ENCODE data around the gene STPG1. TPM values are rescaled to one million over a fixed set of nuclear protein-coding genes. Genes with fewer than 3 reads are reported as not detected.
A peak's percentile ranks its signal among the peaks of the same experiment; 100 is the strongest.

The STPG1 gene
- total RNA-seq, 4 donors from 2014 or later = 2.2 to 5.6 (median 4.1) TPM

GRCh38 chr1:24391882-24392603, 21.5 kb downstream of the STPG1 start:
- Histone ChIP-seq H3K27me3 (no peaks in the 10 kb centered on the region), H3K9me3 (no peaks in the 10 kb centered on the region), H3K4me1 (peaks cover 0 to 17% (median 15%) of the 10 kb centered on the region in 4 donors), H3K27ac (replicated peaks in 1 of 4) (peak overlapping the region; percentile 78 to 84 (median 82)), H3K4me3 (peak overlapping the region; percentile 12 to 34 (median 24)), H3K36me3 (peaks cover 0 to 22% (median 0%) of the 10 kb centered on the region in 4 donors)
- intact Hi-C loops (cut with DNase I) = loop anchor here (1.0 kb wide), 1 partner anchor 193 kb away; no protein-coding TSS in a partner anchor
- TF ChIP-seq, protein P1, sequence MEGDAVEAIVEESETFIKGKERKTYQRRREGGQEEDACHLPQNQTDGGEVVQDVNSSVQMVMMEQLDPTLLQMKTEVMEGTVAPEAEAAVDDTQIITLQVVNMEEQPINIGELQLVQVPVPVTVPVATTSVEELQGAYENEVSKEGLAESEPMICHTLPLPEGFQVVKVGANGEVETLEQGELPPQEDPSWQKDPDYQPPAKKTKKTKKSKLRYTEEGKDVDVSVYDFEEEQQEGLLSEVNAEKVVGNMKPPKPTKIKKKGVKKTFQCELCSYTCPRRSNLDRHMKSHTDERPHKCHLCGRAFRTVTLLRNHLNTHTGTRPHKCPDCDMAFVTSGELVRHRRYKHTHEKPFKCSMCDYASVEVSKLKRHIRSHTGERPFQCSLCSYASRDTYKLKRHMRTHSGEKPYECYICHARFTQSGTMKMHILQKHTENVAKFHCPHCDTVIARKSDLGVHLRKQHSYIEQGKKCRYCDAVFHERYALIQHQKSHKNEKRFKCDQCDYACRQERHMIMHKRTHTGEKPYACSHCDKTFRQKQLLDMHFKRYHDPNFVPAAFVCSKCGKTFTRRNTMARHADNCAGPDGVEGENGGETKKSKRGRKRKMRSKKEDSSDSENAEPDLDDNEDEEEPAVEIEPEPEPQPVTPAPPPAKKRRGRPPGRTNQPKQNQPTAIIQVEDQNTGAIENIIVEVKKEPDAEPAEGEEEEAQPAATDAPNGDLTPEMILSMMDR (IDR thresholded peaks at IDR 0.05) = peak; percentile 80 to 81 (median 81)
- peak in 1 of 2 donors; percentile 41 for TF ChIP-seq POLR2AphosphoS5 (IDR thresholded peaks at IDR 0.05)
- no peak for TF ChIP-seq POLR2A (IDR thresholded peaks at IDR 0.05; ENCODE audit: low read depth)
- WGBS = 26% methylated on average over 11 of the region's 11 CpGs
- peak; percentile 92 for DNase-seq (ENCODE audit: extremely low spot score)

DNA sequence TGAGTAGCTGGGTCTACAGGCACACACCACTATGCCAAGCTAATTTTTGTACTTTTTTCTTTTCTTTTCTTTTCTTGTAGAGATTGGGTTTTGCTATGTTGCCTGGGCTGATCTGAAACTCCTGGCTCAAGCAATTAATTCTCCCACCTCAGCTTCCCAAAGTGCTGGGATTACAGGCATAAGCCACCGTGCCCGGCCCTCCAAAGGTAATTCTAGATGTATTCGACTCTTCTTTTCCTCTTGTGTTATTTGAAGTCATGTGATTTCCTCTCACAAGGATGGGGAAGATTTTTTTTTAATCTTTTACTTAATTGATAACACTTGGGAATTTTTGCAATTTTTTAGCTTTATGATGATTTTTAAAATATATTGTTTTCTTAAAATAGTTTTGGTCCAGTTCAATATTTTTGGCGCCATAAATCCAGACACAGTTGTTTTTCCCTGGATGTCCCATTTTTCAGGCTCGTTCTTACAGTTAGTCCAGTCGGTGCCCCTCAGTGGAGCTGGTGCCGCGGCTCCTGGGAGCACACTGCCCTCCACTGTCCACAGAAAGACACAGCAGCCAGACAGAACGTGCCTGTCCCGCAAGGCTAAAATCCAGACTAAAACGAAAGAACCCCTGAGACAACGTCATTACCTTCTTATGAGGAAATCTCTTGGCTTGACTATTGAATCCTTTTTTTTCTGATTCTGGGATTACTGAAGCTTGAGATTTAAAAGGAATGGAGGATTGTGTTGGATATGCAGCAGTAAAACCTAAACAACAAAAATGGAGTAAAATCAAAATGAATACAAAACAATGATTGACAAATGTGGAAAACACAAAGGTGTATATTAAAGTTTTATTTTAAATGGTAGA, 22.4 kb downstream of the STPG1 start:
- Histone ChIP-seq H3K36me3 (peaks cover 0 to 23% (median 0%) of the 10 kb centered on the region in 4 donors), H3K27ac (replicated peaks in 1 of 4) (peak overlapping the region; percentile 78 to 84 (median 82)), H3K4me1 (peaks cover 0 to 17% (median 15%) of the 10 kb centered on the region in 4 donors), H3K4me3 (peak overlapping the region; percentile 12 to 34 (median 24)), H3K27me3 (no peaks in the 10 kb centered on the region), H3K9me3 (no peaks in the 10 kb centered on the region)
- TF ChIP-seq POLR2AphosphoS5 (IDR thresholded peaks at IDR 0.05) (peak; percentile 3 to 41), EP300 (IDR thresholded peaks at IDR 0.05) (no peak)
- TF ChIP-seq, protein P1 (IDR thresholded peaks at IDR 0.05) = peak; percentile 95 to 97 (median 96)
- intact Hi-C loops (cut with DNase I) = no loop called here
- WGBS = 12% methylated on average over 12 of the region's 12 CpGs
- DNase-seq (ENCODE audit: extremely low spot score) = peak; percentile 92

GRCh38 chr1:24389231-24389678, 24.3 kb downstream of the STPG1 start:
- no peak for TF ChIP-seq EP300 (IDR thresholded peaks at IDR 0.05)
- TF ChIP-seq POLR2AphosphoS5 (IDR thresholded peaks at IDR 0.05) = no peak
- TF ChIP-seq, protein P1 (IDR thresholded peaks at IDR 0.05) = no peak
- TF ChIP-seq POLR2A (IDR thresholded peaks at IDR 0.05; ENCODE audit: low read depth) = no peak

DNA sequence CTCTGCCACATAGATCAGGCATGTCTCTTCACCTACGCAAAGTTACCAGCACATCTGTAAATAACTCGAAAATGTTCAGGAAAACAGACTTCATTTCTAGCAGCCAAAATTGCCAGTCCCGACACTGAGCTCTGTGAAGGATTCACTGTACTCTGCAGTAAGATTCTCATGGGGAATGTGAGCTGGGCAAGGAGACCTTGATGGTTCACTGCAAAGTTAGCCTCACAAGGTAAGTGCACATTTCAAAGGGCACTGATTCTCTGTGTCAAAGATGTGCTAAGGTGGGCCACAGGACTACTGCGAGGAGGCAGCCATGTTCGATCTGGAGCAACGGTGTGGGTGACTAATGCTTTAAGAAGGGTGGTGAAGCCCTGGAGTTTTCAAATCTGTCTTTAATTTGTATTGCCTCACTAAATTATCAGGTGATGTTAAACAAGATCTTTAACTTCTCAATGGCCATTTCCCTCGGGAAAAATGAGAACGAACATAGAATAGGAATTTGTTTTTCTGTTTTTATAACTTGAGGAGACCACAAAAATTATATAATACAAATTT, 25.2 kb downstream of the STPG1 start:
- intact Hi-C loops (cut with DNase I) = no loop called here
- H3K27me3 ChIP-seq = no peaks in the 10 kb centered on the region

More at GRCh38 chr1:24389231-24389678, 24.3 kb downstream of the STPG1 start:
- 95% methylated on average over 4 of the region's 4 CpGs for WGBS
- Histone ChIP-seq H3K4me3 (no peak overlapping the region), H3K27me3 (no peaks in the 10 kb centered on the region), H3K4me1 (peaks cover 4 to 17% (median 15%) of the 10 kb centered on the region in 4 donors), H3K27ac (replicated peaks in 1 of 4) (no peak overlapping the region), H3K36me3 (peaks cover 0 to 22% (median 0%) of the 10 kb centered on the region in 4 donors), H3K9me3 (no peaks in the 10 kb centered on the region)
- DNase-seq (ENCODE audit: extremely low spot score) = peak; percentile 81
- intact Hi-C loops (cut with DNase I) = no loop called here

More for the DNA sequence above, 25.2 kb downstream of the STPG1 start:
- Histone ChIP-seq H3K4me3 (no peak overlapping the region), H3K9me3 (no peaks in the 10 kb centered on the region), H3K36me3 (peaks cover 0 to 28% (median 0%) of the 10 kb centered on the region in 4 donors), H3K27ac (replicated peaks in 1 of 4) (no peak overlapping the region), H3K4me1 (peaks cover 4 to 19% (median 16%) of the 10 kb centered on the region in 4 donors)
- WGBS = 91% methylated on average over 7 of the region's 8 CpGs
- peak; percentile 75 for DNase-seq (ENCODE audit: extremely low spot score)
- TF ChIP-seq POLR2A (IDR thresholded peaks at IDR 0.05; ENCODE audit: low read depth) (no peak), EP300 (IDR thresholded peaks at IDR 0.05) (no peak), POLR2AphosphoS5 (IDR thresholded peaks at IDR 0.05) (no peak)
- TF ChIP-seq, protein P1 (IDR thresholded peaks at IDR 0.05) = no peak
